Ishikawa (cell line): ENCODE results near the gene ISOC1.

Source experiments
- CREB1 ChIP-seq: IDR thresholded peaks from 2 replicates; pipeline ENCODE4 v1.6.1; 2012; ENCODE audit warnings: low read depth
- EP300 ChIP-seq: IDR thresholded peaks from 2 replicates; pipeline ENCODE4 v1.6.1; 2012; ENCODE audit warnings: borderline replicate concordance
- FOXM1 ChIP-seq: IDR thresholded peaks from 2 replicates; pipeline ENCODE4 v1.6.1; 2012; ENCODE audit warnings: low read depth, borderline replicate concordance
- NFIC ChIP-seq: IDR thresholded peaks from 2 replicates; pipeline ENCODE4 v1.6.1; 2012
- RAD21 ChIP-seq: IDR thresholded peaks from 2 replicates; pipeline ENCODE4 v1.6.1; 2012; ENCODE audit warnings: low read depth
- TAF1 ChIP-seq: IDR thresholded peaks from 2 replicates; pipeline ENCODE4 v1.6.1; 2012; ENCODE audit warnings: low read depth, mild to moderate bottlenecking
- TCF12 ChIP-seq: IDR thresholded peaks from 2 replicates; pipeline ENCODE4 v1.6.1; 2012; ENCODE audit warnings: low read depth
- TEAD4 ChIP-seq: IDR thresholded peaks from 2 replicates; pipeline ENCODE4 v1.6.1; 2012
- USF1 ChIP-seq: IDR thresholded peaks from 2 replicates; pipeline ENCODE4 v1.6.1; 2012
- YY1 ChIP-seq: IDR thresholded peaks from 2 replicates; pipeline ENCODE4 v1.6.1; 2012; ENCODE audit warnings: low read depth
- ZBTB7A ChIP-seq: IDR thresholded peaks from 2 replicates; pipeline ENCODE4 v1.6.1; 2012; ENCODE audit warnings: low read depth
- TF ChIP-seq, protein P1 (sequence below): IDR thresholded peaks from 2 replicates; pipeline ENCODE4 v1.6.1; 2012
- TF ChIP-seq, protein P2 (sequence below): IDR thresholded peaks from 2 replicates; pipeline ENCODE4 v1.6.1; 2012; ENCODE audit warnings: low read depth, mild to moderate bottlenecking

DNA sequence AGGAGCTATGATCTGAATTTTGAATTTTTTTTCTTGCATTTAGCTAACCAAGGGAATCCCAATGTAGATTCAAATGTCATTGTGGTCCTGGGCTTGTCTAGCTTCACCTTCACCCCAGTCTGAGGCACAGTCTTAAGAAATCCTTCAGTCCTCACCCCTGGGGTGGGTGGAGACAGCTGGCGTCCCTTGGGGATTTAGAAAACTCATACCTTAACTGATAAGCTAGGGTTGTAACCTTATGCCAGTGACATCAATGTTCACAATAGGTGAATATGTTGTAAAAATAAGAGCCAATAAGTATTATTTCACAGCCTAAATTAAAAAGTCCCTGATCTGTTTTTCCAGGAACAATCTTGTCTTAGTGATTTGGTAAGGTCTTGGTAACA, 4.6 kb downstream of the ISOC1 start:
- TF ChIP-seq YY1: no peak
- no peak for TF ChIP-seq TAF1
- TF ChIP-seq, protein P1, sequence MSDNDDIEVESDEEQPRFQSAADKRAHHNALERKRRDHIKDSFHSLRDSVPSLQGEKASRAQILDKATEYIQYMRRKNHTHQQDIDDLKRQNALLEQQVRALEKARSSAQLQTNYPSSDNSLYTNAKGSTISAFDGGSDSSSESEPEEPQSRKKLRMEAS: no peak
- TF ChIP-seq EP300: no peak
- TF ChIP-seq, protein P2, sequence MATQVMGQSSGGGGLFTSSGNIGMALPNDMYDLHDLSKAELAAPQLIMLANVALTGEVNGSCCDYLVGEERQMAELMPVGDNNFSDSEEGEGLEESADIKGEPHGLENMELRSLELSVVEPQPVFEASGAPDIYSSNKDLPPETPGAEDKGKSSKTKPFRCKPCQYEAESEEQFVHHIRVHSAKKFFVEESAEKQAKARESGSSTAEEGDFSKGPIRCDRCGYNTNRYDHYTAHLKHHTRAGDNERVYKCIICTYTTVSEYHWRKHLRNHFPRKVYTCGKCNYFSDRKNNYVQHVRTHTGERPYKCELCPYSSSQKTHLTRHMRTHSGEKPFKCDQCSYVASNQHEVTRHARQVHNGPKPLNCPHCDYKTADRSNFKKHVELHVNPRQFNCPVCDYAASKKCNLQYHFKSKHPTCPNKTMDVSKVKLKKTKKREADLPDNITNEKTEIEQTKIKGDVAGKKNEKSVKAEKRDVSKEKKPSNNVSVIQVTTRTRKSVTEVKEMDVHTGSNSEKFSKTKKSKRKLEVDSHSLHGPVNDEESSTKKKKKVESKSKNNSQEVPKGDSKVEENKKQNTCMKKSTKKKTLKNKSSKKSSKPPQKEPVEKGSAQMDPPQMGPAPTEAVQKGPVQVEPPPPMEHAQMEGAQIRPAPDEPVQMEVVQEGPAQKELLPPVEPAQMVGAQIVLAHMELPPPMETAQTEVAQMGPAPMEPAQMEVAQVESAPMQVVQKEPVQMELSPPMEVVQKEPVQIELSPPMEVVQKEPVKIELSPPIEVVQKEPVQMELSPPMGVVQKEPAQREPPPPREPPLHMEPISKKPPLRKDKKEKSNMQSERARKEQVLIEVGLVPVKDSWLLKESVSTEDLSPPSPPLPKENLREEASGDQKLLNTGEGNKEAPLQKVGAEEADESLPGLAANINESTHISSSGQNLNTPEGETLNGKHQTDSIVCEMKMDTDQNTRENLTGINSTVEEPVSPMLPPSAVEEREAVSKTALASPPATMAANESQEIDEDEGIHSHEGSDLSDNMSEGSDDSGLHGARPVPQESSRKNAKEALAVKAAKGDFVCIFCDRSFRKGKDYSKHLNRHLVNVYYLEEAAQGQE: no peak
- TF ChIP-seq USF1: no peak
- TF ChIP-seq ZBTB7A: no peak
- TF ChIP-seq TCF12: no peak
- no peak for TF ChIP-seq RAD21
- TF ChIP-seq NFIC: no peak
- TF ChIP-seq FOXM1: no peak
- TF ChIP-seq TEAD4: no peak
- TF ChIP-seq CREB1: no peak
